ENCODE measurements around the gene POU6F2. TPM values are rescaled to one million over a fixed set of nuclear protein-coding genes. Genes with fewer than 3 reads are reported as not detected.

POU6F2 gene
- total RNA-seq, 1 experiment from 2014 or later: not detected

DNA sequence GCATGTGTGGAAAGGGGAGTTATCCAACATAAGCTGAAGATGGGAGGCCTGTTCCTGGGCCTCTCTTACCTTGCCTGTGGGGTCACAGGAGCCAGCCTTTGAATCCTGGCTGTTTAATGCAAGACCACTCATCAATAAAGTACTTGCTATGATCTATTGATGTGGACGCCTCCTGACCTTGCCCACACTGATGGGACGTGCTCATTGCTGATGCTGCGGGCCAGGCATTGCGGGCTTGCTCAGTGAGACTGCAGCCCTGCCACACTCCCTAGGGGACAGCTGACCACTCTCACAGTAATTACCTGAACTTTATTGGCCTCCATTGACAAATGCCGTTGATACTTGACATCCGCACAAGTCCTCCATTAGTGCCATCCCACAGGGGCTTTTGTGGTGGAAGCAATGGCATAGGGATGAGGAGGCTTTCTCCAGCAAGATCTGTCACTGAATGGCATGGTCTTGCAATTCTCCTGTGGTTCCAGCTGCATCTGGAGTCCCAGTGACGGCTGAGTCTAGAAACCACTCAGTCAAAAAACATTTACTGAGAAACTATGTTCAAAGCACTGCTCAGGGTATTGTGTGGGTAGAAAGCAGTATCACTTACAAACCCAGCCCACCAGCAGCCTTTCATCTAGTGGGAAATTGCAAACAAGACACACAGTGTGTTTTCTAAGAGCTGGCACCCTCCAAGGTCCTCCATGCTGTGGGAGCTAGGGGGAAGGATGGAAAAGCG lies 453.4 kb downstream of the POU6F2 start:
- H3K9me3 ChIP-seq (ENCODE audit: control insufficient read depth, insufficient read depth, low read depth, low read length): no peaks in the 10 kb centered on the region
- H3K36me3 ChIP-seq (ENCODE audit: control insufficient read depth, insufficient read depth, low read length): no peaks in the 10 kb centered on the region
- POLR2A ChIA-PET: no interaction called here
- BruUV-seq (replicated peaks): no TSS peak
- no peak for ATAC-seq
- CTCF ChIA-PET: no interaction called here
- DNase-seq (ENCODE audit: low read depth, low spot score): no peak
- H3K4me1 ChIP-seq (ENCODE audit: control insufficient read depth, insufficient read depth, low read length): no peaks in the 10 kb centered on the region
- no peaks in the 10 kb centered on the region; the same call in 1 of the 2 replicates for H3K27me3 ChIP-seq (ENCODE audit: control insufficient read depth, insufficient read depth, low read length)
- no peak overlapping the region for H3K27ac ChIP-seq (ENCODE audit: low read length)
- no peak overlapping the region for H3K4me3 ChIP-seq (ENCODE audit: low read depth in 2 of 2, low read length in 2 of 2)
- in situ Hi-C loops (cut with HindIII; ENCODE audit: low pct_unique_long_range_greater_than_20kb, low sequenced_read_pairs): no loop called here
- intact Hi-C loops (cut with micrococcal nuclease; ENCODE audit: unreplicated experiment): no loop called here
- TF ChIP-seq POLR2AphosphoS5 (IDR thresholded peaks at IDR 0.05; ENCODE audit: low read depth, low read length): no peak
- no peak for TF ChIP-seq SIN3A (IDR thresholded peaks at IDR 0.05; ENCODE audit: borderline replicate concordance, insufficient read depth, low read depth, low read length)
- TF ChIP-seq, protein P1, sequence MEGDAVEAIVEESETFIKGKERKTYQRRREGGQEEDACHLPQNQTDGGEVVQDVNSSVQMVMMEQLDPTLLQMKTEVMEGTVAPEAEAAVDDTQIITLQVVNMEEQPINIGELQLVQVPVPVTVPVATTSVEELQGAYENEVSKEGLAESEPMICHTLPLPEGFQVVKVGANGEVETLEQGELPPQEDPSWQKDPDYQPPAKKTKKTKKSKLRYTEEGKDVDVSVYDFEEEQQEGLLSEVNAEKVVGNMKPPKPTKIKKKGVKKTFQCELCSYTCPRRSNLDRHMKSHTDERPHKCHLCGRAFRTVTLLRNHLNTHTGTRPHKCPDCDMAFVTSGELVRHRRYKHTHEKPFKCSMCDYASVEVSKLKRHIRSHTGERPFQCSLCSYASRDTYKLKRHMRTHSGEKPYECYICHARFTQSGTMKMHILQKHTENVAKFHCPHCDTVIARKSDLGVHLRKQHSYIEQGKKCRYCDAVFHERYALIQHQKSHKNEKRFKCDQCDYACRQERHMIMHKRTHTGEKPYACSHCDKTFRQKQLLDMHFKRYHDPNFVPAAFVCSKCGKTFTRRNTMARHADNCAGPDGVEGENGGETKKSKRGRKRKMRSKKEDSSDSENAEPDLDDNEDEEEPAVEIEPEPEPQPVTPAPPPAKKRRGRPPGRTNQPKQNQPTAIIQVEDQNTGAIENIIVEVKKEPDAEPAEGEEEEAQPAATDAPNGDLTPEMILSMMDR (IDR thresholded peaks at IDR 0.05): no peak
- TF ChIP-seq TCF7L2 (IDR thresholded peaks at IDR 0.05; ENCODE audit: low read depth, low read length): no peak
- TF ChIP-seq, protein P2, sequence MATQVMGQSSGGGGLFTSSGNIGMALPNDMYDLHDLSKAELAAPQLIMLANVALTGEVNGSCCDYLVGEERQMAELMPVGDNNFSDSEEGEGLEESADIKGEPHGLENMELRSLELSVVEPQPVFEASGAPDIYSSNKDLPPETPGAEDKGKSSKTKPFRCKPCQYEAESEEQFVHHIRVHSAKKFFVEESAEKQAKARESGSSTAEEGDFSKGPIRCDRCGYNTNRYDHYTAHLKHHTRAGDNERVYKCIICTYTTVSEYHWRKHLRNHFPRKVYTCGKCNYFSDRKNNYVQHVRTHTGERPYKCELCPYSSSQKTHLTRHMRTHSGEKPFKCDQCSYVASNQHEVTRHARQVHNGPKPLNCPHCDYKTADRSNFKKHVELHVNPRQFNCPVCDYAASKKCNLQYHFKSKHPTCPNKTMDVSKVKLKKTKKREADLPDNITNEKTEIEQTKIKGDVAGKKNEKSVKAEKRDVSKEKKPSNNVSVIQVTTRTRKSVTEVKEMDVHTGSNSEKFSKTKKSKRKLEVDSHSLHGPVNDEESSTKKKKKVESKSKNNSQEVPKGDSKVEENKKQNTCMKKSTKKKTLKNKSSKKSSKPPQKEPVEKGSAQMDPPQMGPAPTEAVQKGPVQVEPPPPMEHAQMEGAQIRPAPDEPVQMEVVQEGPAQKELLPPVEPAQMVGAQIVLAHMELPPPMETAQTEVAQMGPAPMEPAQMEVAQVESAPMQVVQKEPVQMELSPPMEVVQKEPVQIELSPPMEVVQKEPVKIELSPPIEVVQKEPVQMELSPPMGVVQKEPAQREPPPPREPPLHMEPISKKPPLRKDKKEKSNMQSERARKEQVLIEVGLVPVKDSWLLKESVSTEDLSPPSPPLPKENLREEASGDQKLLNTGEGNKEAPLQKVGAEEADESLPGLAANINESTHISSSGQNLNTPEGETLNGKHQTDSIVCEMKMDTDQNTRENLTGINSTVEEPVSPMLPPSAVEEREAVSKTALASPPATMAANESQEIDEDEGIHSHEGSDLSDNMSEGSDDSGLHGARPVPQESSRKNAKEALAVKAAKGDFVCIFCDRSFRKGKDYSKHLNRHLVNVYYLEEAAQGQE (IDR thresholded peaks at IDR 0.05; ENCODE audit: insufficient read depth in 1 of 2, low read depth in 2 of 2, low read length in 1 of 2): no peak

DNA sequence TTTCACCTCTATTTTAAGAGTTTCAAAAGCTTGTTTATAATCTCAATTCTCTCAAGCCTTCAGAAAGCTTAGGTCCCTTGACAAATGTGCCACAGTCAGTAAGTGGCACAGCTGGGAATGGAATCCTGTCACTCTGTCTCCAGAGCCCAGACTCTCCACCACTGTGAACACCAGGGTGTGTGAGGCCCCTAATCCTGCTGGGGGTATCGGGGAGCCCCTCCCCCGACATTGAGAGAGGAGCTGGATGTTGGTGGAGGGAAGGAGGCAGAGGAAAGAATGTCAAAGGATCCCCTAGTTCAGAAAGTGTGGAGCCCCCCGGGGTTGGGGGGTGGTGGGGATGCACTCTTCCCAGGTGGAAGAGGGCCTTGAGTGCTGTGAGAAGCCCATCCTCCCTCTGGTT lies 454.7 kb downstream of the POU6F2 start:
- Histone ChIP-seq H3K4me3 (ENCODE audit: low read depth in 2 of 2, low read length in 2 of 2) (no peak overlapping the region), H3K27ac (ENCODE audit: low read length) (no peak overlapping the region), H3K27me3 (ENCODE audit: control insufficient read depth, insufficient read depth, low read length) (no peaks in the 10 kb centered on the region; the same call in 1 of the 2 replicates), H3K9me3 (ENCODE audit: control insufficient read depth, insufficient read depth, low read depth, low read length) (no peaks in the 10 kb centered on the region), H3K36me3 (ENCODE audit: control insufficient read depth, insufficient read depth, low read length) (no peaks in the 10 kb centered on the region), H3K4me1 (ENCODE audit: control insufficient read depth, insufficient read depth, low read length) (no peaks in the 10 kb centered on the region)
- ATAC-seq (no peak), DNase-seq (ENCODE audit: low read depth, low spot score) (no peak)
- ChIA-PET POLR2A (no interaction called here), CTCF (no interaction called here)
- TF ChIP-seq POLR2AphosphoS5 (IDR thresholded peaks at IDR 0.05; ENCODE audit: low read depth, low read length): no peak
- intact Hi-C loops (cut with micrococcal nuclease; ENCODE audit: unreplicated experiment) (no loop called here), in situ Hi-C loops (cut with HindIII; ENCODE audit: low pct_unique_long_range_greater_than_20kb, low sequenced_read_pairs) (no loop called here)
- BruUV-seq (replicated peaks): no TSS peak

DNA sequence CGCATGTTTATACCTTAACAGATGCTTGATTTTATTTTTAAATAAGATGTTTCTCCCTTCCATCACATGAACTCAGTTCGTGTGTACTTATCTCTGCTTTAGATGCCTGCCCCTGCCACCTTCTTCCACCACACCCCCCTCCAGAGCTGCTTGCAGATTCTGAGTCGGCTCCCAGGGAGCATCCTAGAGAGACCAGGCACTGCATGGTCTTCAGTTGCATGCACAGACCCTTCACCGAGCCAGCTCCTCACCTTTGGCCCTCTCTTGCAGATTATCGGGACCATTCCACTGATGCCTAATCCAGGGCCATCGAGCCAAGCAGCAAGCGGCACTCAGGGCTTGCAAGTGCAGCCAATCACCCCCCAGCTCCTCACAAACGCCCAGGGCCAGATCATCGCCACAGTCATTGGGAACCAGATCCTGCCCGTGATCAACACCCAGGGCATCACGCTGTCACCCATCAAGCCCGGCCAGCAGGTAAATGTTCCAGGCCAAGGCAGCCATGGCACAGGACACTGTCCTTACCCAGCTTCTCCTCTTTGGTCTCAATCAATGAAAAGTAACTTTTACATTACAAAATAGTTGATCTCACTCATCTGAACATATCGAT lies 455.2 kb downstream of the POU6F2 start:
- POLR2A ChIA-PET: no interaction called here
- no peaks in the 10 kb centered on the region for H3K4me1 ChIP-seq (ENCODE audit: control insufficient read depth, insufficient read depth, low read length)
- H3K36me3 ChIP-seq (ENCODE audit: control insufficient read depth, insufficient read depth, low read length): no peaks in the 10 kb centered on the region
- H3K27me3 ChIP-seq (ENCODE audit: control insufficient read depth, insufficient read depth, low read length): no peaks in the 10 kb centered on the region; the same call in 1 of the 2 replicates
- CTCF ChIA-PET: no interaction called here
- no peak overlapping the region for H3K27ac ChIP-seq (ENCODE audit: low read length)
- ATAC-seq (no peak), DNase-seq (ENCODE audit: low read depth, low spot score) (no peak)
- in situ Hi-C loops (cut with HindIII; ENCODE audit: low pct_unique_long_range_greater_than_20kb, low sequenced_read_pairs) (no loop called here), intact Hi-C loops (cut with micrococcal nuclease; ENCODE audit: unreplicated experiment) (no loop called here)
- no peak for TF ChIP-seq SIN3A (IDR thresholded peaks at IDR 0.05; ENCODE audit: borderline replicate concordance, insufficient read depth, low read depth, low read length)
- TF ChIP-seq, protein P2 (IDR thresholded peaks at IDR 0.05; ENCODE audit: insufficient read depth in 1 of 2, low read depth in 2 of 2, low read length in 1 of 2): no peak
- H3K4me3 ChIP-seq (ENCODE audit: low read depth in 2 of 2, low read length in 2 of 2): no peak overlapping the region
- no TSS peak for BruUV-seq (replicated peaks)
- no peaks in the 10 kb centered on the region for H3K9me3 ChIP-seq (ENCODE audit: control insufficient read depth, insufficient read depth, low read depth, low read length)
